KOPT-K1 (cell line): ENCODE measurements around the gene ABCD2.
"Not testable (repeated sequence)": the region's sequence is repeated elsewhere in the genome, so short reads cannot be mapped to it uniquely, and the experiment has no call there.

ENCODE experiments used
- H3K27ac ChIP-seq: fragments of 200-600 bp; sonication (generic); 2 replicates; pipeline ENCODE4 v1.5.1; 2016; ENCODE audit warnings: antibody characterized with exemption, mild to moderate bottlenecking, low read depth, low read length; ENCODE audit not compliant: poor library complexity, severe bottlenecking
- H3K36me3 ChIP-seq: fragments of 200-600 bp; sonication (generic); 2 replicates; pipeline ENCODE4 v1.5.1; 2017; ENCODE audit warnings: antibody characterized with exemption, mild to moderate bottlenecking, low read length, moderate library complexity; ENCODE audit not compliant: insufficient read depth
- H3K9me3 ChIP-seq: fragments of 200-600 bp; sonication (generic); 2 replicates; pipeline ENCODE4 v1.5.1; 2017; ENCODE audit warnings: antibody characterized with exemption, low read length, mild to moderate bottlenecking; ENCODE audit not compliant: insufficient read depth, poor library complexity, severe bottlenecking

ABCD2 gene

DNA sequence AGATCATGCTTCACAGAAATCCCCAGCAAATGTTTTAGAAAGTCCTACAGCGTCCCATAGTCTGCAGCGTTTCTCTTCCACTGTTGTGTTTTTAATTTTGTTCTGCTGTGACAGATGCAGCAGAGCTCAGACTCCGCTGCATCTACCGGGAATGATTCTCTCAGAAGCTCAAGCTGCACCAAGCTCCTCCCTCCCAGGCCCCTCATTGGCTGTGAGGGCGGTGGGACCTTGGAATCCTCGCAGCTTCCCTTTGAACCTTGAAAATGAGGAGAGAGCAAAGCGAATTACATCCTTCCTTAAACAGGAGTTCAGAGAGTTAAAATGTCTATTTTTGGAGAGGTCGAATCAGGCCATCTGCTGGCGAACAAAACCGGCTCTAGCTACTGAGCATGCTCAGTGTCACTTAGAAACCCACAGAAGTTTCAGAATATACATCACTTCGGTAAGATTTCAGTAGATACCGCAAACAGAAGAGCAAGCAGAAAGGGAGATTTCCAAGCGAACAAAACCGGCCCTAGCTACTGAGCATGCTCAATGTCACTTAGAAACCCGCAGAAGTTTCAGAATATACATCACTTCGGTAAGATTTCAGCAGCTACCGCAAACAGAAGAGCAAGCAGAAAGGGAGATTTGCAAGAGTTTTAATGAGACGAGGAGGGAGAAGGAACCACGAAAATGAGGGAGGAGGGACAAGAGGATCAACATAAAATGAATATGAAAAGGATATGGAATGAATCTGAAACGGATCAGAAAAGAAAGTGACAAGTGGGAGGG, at the start of gene ABCD2:
TSS of gene ABCD2 (minus strand) at position 144 of the 774 bp plus-strand sequence. CDS start 188 bp downstream, outside the sequence.
- H3K27ac ChIP-seq = peak within 1 kb of the TSS; percentile 78
- no peaks in the 10 kb centered on the region for H3K9me3 ChIP-seq
- H3K36me3 ChIP-seq = no peaks in the 10 kb centered on the region

DNA sequence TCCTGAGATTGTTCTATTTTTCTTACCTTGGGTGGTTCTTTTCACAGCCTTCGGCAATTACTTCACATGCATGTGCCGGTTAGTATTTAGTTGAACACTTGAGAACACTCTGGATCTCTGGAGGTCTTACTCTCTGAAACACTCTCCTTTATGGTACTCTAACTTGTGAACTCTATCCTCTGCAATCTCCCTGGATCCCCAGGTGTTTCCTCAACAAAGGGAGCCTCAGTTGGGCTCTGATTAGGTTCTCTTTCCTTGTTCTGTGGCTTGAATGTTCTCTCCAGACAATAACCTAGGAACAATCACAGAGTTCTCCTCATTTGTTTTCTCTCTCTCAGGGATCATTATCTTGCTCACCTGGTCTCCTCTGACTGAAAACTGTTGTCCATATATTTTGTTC, 40.5 kb upstream of the ABCD2 start:
- H3K9me3 ChIP-seq = no peaks in the 10 kb centered on the region
- no peaks in the 10 kb centered on the region for H3K36me3 ChIP-seq
- no peak overlapping the region for H3K27ac ChIP-seq

DNA sequence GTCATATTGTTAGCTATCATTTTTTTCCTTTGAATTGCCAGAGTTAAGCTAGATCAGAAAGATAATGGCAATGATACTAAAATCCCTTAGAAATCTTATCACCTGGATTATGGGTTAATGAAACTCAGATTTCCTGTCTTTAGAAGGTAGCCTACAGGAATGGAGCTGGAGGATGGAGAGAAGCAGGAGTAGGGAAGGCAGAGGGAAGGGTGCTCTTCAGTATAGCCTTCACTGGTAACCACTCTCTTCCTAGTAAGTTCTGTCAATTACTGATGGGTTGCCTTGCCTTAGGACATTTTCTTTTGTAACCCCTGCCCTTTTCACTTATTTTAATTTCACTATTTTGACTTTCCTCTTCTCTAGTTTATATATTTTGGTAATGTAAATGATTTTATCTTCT, 27.8 kb upstream of the ABCD2 start:
- no peaks in the 10 kb centered on the region for H3K36me3 ChIP-seq
- no peak overlapping the region for H3K27ac ChIP-seq
- no peaks in the 10 kb centered on the region for H3K9me3 ChIP-seq

DNA sequence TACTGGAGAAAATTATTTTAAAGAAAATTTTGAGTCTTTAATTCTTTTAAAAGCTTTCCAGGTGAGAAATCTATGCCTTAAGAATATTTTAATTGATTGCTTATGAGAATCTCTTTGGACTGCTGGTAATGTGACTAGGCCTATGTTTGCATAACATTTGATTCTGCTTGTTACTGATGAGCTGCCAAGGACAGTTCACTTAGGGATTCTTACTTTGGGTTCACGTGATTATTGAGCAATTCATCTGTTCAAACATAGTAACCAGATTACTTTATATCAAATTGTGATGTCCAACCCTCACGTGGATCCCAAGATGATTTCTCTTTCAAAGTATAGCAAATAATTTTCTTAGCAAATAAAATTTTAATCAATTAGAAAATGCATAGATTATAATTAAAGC, 27.4 kb upstream of the ABCD2 start:
- no peaks in the 10 kb centered on the region for H3K36me3 ChIP-seq
- H3K27ac ChIP-seq = no peak overlapping the region
- no peaks in the 10 kb centered on the region for H3K9me3 ChIP-seq

DNA sequence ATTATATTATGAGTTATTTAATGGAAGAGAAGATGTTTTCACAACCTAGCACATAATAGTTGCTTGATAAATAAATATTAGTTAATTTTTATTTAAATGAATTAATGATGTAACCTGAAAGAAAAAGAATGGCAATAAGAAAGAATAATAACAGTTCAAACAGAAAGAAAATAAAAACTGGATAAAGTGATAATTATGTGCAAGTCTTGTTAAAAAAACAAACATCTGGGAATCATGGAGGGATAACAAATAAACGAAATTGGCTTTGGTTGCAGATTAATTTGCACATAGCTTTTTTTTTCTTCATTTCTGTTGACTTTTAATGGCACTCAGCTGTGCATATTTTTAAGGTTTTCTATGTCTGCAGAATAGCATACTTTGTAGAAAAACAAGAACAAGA, 23.4 kb upstream of the ABCD2 start:
- Histone ChIP-seq H3K27ac (no peak overlapping the region), H3K36me3 (no peaks in the 10 kb centered on the region), H3K9me3 (no peaks in the 10 kb centered on the region)

DNA sequence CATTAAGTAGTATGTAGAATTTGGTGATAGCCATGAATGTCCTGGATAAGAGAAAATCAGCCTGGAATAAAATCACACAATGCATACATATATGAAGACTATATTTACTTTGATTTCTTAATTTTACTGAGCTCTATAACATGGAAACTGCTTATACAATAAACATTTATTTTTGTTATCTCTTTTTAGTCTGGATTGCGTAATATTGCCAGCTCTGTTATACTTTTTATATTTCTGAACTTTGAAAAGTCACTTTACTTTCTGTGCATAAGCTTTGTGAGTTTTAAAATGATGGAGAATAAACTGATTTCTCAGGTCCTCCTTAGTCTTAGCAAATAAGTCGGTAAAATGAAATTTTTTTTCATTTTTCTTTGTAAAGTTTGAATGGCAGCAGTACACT, 19.2 kb upstream of the ABCD2 start:
- H3K36me3 ChIP-seq = no peaks in the 10 kb centered on the region
- no peaks in the 10 kb centered on the region for H3K9me3 ChIP-seq
- no peak overlapping the region for H3K27ac ChIP-seq

DNA sequence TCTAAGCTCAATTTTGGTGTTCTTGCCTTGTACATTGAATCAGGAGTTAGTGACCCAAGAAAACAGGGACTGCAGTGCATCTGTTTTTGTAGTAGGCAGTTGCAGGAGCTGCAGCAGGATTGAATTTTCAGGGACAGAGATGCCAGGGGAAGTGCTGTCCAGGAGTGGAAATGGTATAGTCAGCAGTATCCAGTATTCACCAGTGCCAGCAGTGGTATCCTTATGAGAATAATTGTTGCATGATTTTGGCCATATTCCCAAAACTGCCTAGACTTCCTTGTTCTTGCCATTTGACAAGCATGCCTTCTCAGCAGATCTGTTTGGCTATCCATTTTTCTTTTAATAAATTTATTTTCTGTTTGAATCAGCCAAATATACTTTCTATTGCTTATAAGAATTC, 18.6 kb upstream of the ABCD2 start:
- Histone ChIP-seq H3K36me3 (no peaks in the 10 kb centered on the region), H3K27ac (no peak overlapping the region), H3K9me3 (no peaks in the 10 kb centered on the region)

DNA sequence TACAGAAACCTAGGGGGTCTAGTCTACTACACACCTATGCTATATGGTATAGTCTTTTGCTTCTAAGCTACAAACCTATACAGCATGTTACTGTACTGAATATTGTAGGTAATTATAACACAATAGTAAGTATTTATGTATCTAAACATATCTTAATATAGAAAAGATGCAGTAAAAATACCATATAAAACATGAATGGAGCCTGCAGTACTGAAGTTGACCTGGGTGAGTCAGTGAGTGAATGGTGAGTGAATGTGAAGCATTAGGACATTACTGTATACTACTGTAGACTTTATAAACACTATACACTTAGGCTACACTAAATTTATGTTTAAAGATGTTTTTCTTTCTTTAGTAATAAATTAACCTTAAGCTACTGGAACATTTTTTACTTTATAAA, 13.1 kb upstream of the ABCD2 start:
- Histone ChIP-seq H3K9me3 (no peaks in the 10 kb centered on the region), H3K27ac (no peak overlapping the region), H3K36me3 (no peaks in the 10 kb centered on the region)

DNA sequence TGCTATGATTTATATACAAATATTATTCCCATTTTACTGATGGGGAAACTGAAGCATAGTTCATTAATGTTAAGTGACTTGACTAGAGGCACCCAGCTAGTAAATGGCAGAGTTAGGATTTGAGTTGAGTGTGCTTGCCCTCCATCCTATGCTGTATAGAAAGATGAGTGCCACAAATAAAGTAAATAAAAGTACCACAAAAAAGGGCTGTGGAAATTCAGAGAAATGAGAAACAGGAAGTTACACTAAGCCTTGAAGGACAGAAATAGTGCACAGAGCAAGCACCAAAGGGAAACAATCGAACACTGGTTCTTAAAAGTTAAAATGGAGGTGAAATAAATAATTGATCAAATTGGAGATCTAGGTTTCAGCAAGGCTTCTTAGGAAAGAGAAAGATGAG, 9.2 kb upstream of the ABCD2 start:
- H3K9me3 ChIP-seq = no peaks in the 10 kb centered on the region
- H3K36me3 ChIP-seq = no peaks in the 10 kb centered on the region
- H3K27ac ChIP-seq = peak overlapping the region; percentile 71

DNA sequence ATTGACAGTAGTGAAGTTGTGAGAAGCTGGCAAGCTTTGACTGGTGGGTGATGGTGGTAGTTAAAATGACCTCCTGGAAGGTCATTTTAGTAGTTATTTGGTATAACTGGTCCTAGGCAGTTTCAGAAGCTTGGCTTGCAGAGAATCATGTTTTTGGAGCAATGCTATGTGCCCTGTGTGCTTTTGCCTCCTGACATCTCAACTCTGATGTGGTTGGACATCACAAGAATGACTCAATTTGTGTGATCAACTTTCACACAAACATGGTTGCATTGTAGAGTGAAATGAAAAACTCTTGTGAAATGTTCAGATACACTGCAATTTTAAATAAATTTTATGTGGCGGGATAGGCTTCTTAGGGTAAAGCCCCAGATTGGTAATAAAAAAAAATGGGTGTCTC, 8.3 kb upstream of the ABCD2 start:
- no peaks in the 10 kb centered on the region for H3K36me3 ChIP-seq
- no peaks in the 10 kb centered on the region for H3K9me3 ChIP-seq
- peak overlapping the region; percentile 71 for H3K27ac ChIP-seq

DNA sequence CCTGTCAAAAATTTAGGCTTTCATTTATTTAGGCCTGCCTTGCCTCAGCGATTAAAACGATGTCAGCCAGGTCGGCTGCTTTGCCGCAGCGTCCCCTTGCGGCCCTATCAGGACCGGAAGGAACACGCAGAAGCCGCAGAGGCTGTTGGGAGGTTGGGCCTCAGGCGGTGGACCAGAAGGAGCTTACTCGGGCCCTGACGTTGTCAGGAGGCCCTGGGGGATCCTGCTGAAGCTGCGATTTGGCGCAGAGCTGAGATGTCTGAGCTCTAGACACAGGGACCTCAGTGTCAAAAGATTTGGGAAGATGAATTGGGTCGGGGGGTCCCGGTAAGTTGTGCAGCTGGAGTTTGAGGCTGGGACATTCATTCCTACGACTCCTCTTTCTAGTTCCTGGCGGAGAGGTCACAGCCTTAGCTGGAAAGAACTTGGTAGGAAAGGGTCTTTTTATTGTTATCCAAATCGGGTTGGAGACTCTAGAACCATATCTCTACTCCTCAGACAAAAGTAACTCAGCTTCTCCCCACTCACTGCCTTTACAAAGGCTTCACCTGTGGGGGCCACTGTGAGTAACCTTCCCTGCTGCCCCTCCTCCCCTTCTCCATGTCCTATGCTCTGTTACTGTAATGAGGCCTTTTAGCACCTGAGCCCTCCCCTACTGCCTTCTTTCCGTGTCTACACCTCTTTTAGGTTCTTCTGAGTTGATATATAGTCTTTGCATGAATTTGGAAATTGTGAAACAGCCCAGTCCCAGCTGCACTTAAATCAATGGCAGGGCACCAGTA, 6.6 kb upstream of the ABCD2 start:
- Histone ChIP-seq H3K36me3 (no peaks in the 10 kb centered on the region), H3K27ac (no peak overlapping the region), H3K9me3 (no peaks in the 10 kb centered on the region)

DNA sequence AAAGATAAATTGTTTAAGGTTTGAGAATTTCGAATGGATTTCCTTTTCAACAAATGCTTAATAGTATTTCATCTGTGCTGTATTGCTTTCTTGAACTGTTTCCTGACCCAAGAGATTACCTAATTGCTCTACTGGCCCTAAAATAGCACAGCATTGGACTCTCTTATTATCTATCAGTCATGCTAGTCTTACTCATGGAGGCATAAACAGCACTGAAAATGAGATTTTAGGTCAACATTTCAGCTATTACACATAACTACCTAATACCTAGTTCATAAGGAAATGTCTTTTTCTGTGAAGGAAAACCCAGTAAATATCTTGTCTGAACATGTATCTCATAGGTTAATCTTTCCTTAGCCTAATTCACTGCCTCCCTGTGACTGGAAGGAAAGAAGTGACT, 4.3 kb upstream of the ABCD2 start:
- H3K27ac ChIP-seq = no peak overlapping the region
- no peaks in the 10 kb centered on the region for H3K36me3 ChIP-seq

DNA sequence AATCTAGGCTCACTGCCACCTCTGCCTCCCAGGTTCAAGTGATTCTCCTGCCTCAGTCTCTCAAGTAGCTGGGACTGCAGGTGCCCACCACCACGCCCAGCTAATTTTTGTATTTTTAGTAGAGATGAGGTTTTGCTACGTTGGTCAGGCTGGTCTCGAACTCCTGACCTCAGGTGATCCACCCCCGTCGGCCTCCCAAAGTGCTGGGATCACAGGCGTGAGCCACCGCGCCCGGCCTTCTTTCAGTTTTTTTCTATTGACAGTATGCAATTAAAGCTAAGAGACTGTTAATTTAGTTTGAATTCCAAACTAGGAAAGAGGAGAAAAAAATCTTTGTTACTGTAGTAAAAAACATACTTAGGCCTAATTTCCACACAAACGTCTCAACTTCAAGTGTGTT, 3.6 kb upstream of the ABCD2 start:
- not testable (repeated sequence) for H3K36me3 ChIP-seq, H3K27ac ChIP-seq, H3K9me3 ChIP-seq

More for the DNA sequence above, 4.3 kb upstream of the ABCD2 start:
- H3K9me3 ChIP-seq = no peaks in the 10 kb centered on the region

DNA sequence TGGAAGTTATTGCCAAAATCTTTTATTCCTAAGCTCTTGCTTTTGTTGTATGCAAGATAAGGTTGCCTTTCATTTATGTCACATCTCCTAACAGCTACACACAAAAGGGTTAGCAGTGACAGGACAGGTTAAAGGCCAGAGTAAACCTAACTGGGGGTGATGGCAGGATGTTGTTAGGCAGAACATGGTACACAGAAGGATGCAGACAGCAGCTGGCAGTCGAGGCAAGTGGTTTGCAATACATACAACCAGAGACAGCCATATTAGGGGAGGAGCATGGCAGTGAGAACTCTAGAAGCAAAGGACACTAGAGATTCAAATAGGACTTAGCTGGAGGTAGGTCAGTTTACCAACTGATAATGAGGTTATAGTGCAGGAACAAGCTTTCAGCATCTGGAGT, 2.7 kb upstream of the ABCD2 start:
- H3K36me3 ChIP-seq = no peaks in the 10 kb centered on the region
- no peaks in the 10 kb centered on the region for H3K9me3 ChIP-seq
- H3K27ac ChIP-seq = no peak overlapping the region

DNA sequence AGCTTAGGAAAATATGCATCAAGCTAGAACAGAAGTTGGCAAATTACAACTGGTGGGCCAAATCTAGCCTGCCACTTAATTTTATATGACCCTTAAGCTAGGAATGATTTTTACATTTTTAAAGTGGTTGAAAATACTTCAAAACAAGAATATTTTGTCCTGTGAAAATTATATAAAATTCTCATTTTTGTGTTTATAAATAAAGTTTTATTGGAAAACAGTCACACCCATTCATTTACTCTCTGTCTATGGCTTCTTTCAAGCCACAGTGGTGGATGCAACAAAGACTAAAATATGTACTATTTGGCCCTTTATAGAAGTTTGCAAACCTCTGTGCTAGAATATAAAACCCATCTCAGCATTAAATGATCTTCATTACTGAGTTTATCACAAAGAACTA, 2.1 kb upstream of the ABCD2 start:
- Histone ChIP-seq H3K9me3 (no peaks in the 10 kb centered on the region), H3K27ac (peak overlapping the region; percentile 78), H3K36me3 (no peaks in the 10 kb centered on the region)
